Medulla oblongata (tissue), 1 donor: ENCODE data around the gene NONO.
"Not testable (repeated sequence)": the region's sequence is repeated elsewhere in the genome, so short reads cannot be mapped to it uniquely, and the experiment has no call there.

ENCODE experiments used
- DNase-seq: peaks from one replicate; pipeline ENCODE4 v3.0.0-alpha.2; 2015; ENCODE audit errors: extremely low spot score

The NONO gene

DNA sequence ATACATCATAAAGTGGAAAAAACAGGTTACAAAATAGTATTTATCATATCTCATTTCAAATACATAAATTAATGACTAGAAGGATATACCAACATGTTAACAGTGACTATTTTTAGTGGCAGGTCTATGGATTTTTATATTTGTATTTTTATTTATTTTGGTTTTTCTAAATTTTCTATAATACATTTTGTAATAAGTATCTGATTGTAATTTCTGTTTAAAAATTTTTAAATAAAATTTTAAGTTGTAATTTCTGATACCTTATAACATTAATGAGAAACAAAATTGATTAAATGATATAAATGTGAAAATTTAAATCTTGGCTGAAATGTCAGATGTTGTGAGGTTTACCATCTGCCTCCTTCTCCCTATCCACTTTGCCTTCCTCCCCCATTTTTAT, 2.5 kb downstream of the NONO start:
- DNase-seq, result no peak

DNA sequence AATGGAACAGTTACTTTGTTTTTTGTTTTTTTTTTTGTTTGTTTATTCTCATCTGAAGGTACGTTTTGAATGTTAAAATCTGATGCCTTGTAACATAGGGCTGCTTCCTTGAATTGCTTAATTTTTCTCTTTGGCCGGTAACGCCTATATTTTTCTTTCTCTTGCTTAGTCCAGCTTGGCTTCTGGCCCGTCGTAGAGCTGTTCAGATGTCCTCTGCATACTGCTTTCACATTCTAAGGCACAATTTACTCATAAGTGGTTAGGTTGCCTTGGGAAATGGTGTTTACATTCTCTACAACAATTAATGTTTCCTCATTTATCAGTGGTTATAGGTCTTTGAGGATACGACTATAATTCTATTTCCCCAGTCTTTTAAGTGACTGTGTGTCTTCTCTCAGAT, 7.9 kb downstream of the NONO start:
- no peak for DNase-seq

DNA sequence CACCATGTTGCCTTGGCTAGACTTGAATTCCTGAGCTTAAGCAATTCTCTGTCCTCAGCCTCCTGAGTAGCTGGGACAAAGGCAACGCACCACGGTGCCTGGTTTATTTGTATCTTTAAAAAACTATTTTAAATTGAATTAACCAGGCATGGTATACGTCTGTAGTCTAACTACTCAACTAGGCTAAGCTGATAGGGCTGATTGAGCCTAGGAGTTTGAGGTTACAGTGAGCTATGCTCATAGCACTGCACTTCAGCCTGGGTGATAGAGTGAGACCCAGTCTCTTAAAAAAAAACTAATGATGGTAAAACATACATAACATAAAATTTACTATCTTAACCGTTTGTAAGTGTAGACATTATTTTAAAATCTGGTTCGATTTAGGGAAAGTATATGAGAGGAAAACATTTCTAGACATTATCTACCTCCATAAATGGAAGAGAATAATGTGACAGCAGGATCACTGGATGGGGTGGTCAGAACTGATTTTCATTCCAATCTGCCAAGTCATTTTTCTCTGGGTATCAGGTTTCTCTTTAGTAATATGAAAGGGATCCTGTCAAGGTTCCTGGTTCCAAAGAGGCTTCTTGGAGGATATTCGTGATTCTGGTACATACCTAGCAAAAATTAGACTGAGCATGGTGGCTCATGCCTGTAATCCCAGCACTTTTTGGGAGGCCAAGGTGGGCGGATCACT, 9.4 kb downstream of the NONO start:
- DNase-seq, result no peak

DNA sequence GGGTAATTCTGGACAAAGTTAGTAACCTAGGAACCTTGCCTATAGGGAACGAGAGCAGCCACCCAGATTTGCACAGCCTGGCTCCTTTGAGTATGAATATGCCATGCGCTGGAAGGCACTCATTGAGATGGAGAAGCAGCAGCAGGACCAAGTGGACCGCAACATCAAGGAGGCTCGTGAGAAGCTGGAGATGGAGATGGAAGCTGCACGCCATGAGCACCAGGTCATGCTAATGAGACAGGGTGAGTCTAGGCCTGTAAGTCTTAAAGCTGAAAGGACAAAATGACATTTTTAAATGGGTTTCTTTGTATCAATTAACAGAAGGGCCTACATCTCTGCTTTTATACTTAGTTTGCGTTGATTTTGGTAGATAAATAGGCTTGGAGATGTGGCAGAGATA, 13.4 kb downstream of the NONO start:
- no peak for DNase-seq

DNA sequence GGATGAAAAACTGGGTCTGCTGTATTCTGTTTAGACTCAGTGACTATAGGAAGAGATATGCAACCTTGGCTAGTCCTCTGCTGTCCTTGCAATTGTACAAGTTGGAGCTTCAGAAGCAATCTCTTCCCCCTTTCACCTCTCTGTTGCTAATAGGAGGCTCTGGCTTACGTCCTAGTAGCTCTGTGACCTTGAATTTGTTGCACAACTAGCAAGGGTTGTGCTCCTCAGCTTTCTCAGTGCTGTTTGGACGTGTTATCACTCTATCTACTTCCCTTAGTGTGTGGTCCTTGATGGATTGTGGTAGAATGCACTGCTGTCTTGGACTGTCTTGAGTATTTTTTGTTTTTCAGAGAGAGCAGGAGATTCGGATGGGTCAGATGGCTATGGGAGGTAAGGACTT, 14.7 kb downstream of the NONO start:
- no peak for DNase-seq

GRCh38 chrX:71300064-71300463, 16.6 kb downstream of the NONO start:
- DNase-seq, result not testable (repeated sequence)

- DNase-seq, result not testable (repeated sequence)
Measured at GRCh38 chrX:71300495-71300894, 17.1 kb downstream of the NONO start.

GRCh38 chrX:71301195-71301924, 17.9 kb downstream of the NONO start, which contains the start of gene ITGB1BP2:
TSS of gene ITGB1BP2 (plus strand) at chrX:71301750. CDS start at chrX:71301807, 57 bp downstream.
- DNase-seq, result no peak

DNA sequence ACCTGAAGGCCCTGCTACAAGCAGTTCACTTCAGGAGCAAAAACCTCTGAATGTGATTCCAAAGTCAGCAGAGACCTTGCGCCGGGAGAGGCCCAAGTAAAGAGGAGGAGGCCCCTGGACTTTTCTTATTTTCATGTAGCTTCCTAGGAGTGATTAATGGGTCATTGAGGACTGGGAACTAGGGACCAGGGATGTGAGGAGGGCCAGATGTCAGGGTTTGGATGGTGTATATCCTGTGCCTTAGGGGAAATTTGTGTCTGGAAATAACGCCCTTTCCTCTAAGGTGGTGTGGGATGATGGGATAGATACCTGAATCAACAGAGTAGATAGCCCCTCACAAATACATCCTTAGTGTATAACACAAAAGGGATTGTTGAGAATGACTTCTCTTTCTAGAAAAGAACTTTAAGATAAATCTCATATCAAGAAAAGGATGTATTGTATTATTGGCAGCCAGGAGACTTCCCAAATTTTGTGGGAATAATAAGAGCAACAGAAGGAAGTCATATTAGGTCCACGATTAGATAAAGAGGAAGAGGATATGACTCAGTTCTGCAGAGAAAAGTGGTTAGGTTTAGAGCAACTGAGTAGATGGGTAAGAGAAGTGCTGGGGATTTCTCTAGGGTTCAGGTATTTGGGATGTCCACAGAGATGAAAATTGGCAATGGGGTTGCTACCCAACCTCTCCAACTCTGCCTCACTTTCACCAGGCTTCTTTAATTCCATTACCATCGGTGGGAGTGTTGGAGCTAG, 19.2 kb downstream of the NONO start:
- DNase-seq, result no peak

GRCh38 chrX:71304561-71304960, 21.1 kb downstream of the NONO start:
- no peak for DNase-seq

DNA sequence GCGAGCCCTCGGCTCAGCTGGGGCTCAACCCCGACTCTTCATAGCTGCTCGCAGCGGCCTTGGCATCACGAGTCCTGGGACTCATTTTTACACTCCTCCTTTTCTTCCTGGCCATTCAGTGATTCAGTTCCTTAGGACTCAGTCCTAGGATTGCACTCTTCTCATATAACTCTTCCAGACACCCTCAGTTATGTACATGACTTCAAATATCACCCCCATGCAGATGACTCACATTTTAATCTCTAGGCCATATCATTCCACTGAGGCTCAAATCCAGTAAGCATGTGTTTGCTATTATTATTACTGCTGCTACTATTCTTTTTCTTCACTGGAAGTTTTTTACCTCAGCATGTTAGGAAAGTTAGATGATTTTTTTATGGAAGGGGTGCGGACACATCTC, 32.5 kb downstream of the NONO start:
- DNase-seq, result no peak

DNA sequence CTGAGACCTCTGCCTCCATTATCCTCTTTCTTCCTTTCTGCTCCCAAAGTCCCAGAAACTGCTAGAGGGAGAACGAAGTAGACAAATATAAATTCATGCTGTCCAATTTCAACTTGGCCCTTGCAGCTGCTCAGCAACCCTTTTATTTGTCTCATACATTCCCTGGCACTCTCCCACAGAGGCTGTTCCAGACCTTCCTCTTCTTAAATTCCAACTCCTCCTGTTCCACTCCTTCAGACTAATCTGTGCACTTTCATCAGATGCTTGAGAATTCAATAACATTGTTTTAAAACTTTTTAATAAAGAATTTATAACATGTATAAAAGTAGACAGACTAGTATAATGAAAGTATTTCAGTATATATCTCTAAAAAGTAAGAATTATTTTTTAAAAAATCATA, 33.5 kb downstream of the NONO start:
- DNase-seq, result not testable (repeated sequence)

- no peak for DNase-seq
Measured at GRCh38 chrX:71320126-71320525, 36.7 kb downstream of the NONO start.

DNA sequence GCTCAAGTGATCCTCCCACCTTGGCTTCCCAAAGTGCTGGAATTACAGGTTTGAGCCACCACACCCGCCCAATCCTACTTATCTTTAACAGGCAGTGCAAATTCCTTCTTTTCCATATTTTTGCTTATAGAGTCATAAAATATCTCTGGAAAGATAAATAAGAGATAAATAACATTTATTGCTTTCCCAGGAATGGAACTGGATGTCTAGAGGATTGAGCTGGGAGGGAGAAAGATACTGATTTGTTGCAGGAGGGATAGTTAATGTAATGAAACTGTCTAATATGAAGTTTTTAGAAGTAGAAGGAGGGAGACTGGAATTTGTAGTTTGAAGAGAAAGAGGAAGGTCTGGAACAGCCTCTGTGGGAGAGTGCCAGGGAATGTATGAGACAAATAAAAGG, 38.3 kb downstream of the NONO start:
- no peak for DNase-seq

DNA sequence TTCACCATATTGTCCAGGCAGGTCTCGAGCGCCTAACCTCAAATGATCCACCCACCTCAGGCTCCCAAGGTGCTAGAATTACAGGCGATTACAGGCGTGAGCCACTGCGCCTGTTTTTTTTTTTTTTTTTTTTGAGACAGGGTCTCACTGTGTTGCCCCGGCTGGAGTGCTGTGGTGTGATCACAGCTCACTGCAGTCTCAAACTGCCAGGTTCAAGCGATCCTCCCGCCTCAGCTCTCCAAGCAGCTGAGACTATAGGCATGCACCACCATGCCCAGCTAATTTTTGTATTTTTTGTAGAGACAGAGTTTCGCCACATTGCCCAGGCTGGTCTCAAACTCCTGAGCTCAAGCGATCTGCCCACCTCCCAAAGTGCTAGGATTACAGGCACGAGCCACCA, 41.0 kb downstream of the NONO start:
- DNase-seq, result not testable (repeated sequence)

DNA sequence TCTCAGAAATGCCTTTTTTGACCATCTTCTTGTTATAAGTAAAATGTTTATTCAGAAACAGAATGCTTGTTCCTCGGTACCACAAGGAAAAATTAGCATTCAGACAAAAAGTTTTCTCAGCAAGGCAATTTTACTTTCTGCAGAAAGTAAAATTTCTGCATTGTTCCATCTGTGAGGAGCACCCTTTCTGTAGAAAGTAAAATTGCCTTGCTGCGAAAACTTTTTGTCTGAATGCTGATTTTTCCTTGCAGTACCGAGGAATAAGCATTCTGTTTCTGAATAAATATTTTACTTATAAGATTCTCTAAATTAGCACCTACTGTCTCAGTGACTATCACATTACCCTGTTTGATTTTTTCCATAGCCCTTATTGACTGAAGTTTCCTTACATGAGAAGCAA, 43.0 kb downstream of the NONO start:
- no peak for DNase-seq

DNA sequence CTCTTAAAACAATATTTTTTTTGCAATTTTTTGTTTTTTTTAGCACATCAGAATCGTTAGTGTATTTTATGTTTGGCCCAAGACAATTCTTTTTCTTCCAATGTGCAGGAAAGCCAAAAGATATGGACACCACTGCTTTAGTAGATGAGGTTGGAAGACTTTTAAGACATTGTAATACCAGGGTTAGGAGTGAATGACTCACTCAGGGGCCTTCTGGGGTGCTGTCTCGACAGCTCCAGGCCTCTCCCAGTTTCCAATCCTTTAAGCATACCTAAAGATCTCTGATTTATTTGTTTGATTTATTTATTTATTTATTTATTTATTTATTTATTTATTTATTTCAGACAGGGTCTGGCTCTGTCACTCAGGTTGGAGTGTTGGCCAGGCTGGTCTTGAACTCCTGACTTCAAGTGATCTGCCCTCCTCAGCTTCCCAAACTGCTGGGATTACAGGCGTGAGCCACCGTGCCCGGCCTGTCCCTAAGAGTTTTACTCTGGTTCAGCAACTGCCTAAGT, 65.8 kb downstream of the NONO start:
- DNase-seq, result not testable (repeated sequence)

DNA sequence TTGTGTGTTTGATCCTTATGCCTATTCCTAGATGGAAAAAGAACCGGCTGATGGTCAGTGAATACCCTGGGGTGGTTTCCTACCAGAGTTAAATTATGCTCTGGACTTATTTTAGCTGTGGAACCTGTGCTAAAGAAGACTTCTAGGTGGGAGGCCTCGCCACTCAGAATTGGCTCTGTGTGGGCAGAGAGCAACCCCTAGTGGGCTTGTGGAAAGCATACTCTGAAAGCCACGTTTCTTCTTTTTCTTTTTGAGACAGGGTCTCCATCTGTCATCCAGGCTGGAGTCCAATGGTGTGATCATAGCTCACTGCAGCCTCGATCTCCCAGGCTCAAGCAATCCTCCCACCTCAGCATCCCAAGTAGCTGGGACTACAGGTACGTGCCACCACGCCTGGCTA, 66.4 kb downstream of the NONO start:
- DNase-seq, result not testable (repeated sequence)
